ENCODE data around the gene CLIP1. TPM values are rescaled to one million over a fixed set of nuclear protein-coding genes. Genes with fewer than 3 reads are reported as not detected.

CLIP1 gene
- total and polyA plus RNA-seq, 2 of the 4 experiments (the other 2 are of a cell fraction) = 38.0 to 54.8 TPM

GRCh38 chr12:122312926-122313325, 109.5 kb downstream of the CLIP1 start:
- H2BK120ac ChIP-seq (ENCODE audit: low read depth, low read length) = no peak overlapping the region
- no peak overlapping the region for H2AK9ac ChIP-seq (replicated peaks; ENCODE audit: low read depth, low read length, poor library complexity)
- CTCF ChIA-PET = no interaction called here
- no peaks in the 10 kb centered on the region for H4K20me1 ChIP-seq (ENCODE audit: insufficient read depth, low read length)
- H2BK15ac ChIP-seq (ENCODE audit: low read depth, low read length) = no peak overlapping the region
- no peak for TF ChIP-seq MXI1 (IDR thresholded peaks at IDR 0.05; ENCODE audit: borderline replicate concordance, low read depth, low read length)
- no peak for TF ChIP-seq BHLHE40 (IDR thresholded peaks at IDR 0.05; ENCODE audit: low read depth, low read length)
- TF ChIP-seq MAZ (IDR thresholded peaks at IDR 0.05; ENCODE audit: borderline replicate concordance, low read depth, low read length) = no peak
- no peak for TF ChIP-seq NFE2L2 (IDR thresholded peaks at IDR 0.05; ENCODE audit: low read depth, low read length)
- TF ChIP-seq RAD21 (IDR thresholded peaks at IDR 0.05; ENCODE audit: low read length) = no peak
- no peak for TF ChIP-seq FOS (IDR thresholded peaks at IDR 0.05; ENCODE audit: low read depth, low read length)
- H3K23ac ChIP-seq (ENCODE audit: low read depth, low read length) = no peak overlapping the region
- H3K9ac ChIP-seq (ENCODE audit: low read depth, low read length) = no peak overlapping the region
- H3K79me1 ChIP-seq (ENCODE audit: low read depth in 1 of 2, low read length in 2 of 2) = peaks cover 10 to 34% of the 10 kb centered on the region in 2 experiments; a peak in 3 of 4 replicates
- H2AFZ ChIP-seq (replicated peaks; ENCODE audit: low read length, poor library complexity) = no peak overlapping the region
- H2BK20ac ChIP-seq (ENCODE audit: low read depth, low read length) = no peak overlapping the region
- no peak overlapping the region for H3K4me2 ChIP-seq (ENCODE audit: low read depth, low read length)
- no peak overlapping the region for H4K91ac ChIP-seq (ENCODE audit: insufficient read depth, low read depth, low read length)
- ATAC-seq (ENCODE audit: low read depth) (no peak), DNase-seq (no peak)
- intact Hi-C loops (cut with micrococcal nuclease) (no loop called here), in situ Hi-C loops (cut with MboI; ENCODE audit: low sequenced_read_pairs) (no loop called here), dilution Hi-C loops (cut with HindIII; ENCODE audit: low sequenced_read_pairs, unreplicated experiment) (no loop called here)
- no peak overlapping the region for H2AK5ac ChIP-seq (ENCODE audit: low read depth, low read length)
- BruUV-seq (replicated peaks) = no TSS peak
- H3K4me3 ChIP-seq (ENCODE audit: insufficient read depth, low read depth, low read length) = no peak overlapping the region
- H2BK5ac ChIP-seq (ENCODE audit: low read depth, low read length, poor library complexity, severe bottlenecking) = no peak overlapping the region
- H3K36me3 ChIP-seq (ENCODE audit: control insufficient read depth, insufficient read depth, low read length) = peaks cover 30% of the 10 kb centered on the region
- no peak overlapping the region for H3K4ac ChIP-seq (ENCODE audit: low read depth, low read length)
- H4K8ac ChIP-seq (ENCODE audit: low read depth in 2 of 2, low read length in 2 of 2) = no peak overlapping the region
- no peaks in the 10 kb centered on the region for H3K9me3 ChIP-seq (ENCODE audit: control insufficient read depth, insufficient read depth, low read length)
- H3K56ac ChIP-seq (ENCODE audit: extremely low read depth, insufficient read depth, low read length) = no peak overlapping the region
- no peak overlapping the region for H3K27ac ChIP-seq (ENCODE audit: insufficient read depth, low read length)
- WGBS, 2 experiments (ENCODE audit: extremely low coverage in 2 of 2, insufficient read length in 1 of 2) = 87% methylated on average over 3 of the region's 5 CpGs; no CpG with 5 or more reads in 1 of the 2 experiments
- H3K9me1 ChIP-seq (ENCODE audit: insufficient read depth, low read length) = peaks cover 15% of the 10 kb centered on the region
- no peak overlapping the region for H3K18ac ChIP-seq (ENCODE audit: low read depth, low read length)
- no peak overlapping the region for H3K14ac ChIP-seq (replicated peaks; ENCODE audit: low read depth, low read length)
- POLR2A ChIA-PET (ENCODE audit: unreplicated experiment) = no interaction called here
- H3K27me3 ChIP-seq (ENCODE audit: control insufficient read depth, insufficient read depth, low read length) = no peaks in the 10 kb centered on the region
- H3K4me1 ChIP-seq (ENCODE audit: control insufficient read depth, insufficient read depth, low read length) = peaks cover 11% of the 10 kb centered on the region
- H4K5ac ChIP-seq (ENCODE audit: low read depth, low read length) = no peak overlapping the region

Measured in IMR-90 (cell line).